ENCODE results near the gene MYCBPAP. TPM values are rescaled to one million over a fixed set of nuclear protein-coding genes. Genes with fewer than 3 reads are reported as not detected.

The MYCBPAP gene
- total RNA-seq, 2 experiments from 2014 or later, result 8.1 to 8.5 TPM

DNA sequence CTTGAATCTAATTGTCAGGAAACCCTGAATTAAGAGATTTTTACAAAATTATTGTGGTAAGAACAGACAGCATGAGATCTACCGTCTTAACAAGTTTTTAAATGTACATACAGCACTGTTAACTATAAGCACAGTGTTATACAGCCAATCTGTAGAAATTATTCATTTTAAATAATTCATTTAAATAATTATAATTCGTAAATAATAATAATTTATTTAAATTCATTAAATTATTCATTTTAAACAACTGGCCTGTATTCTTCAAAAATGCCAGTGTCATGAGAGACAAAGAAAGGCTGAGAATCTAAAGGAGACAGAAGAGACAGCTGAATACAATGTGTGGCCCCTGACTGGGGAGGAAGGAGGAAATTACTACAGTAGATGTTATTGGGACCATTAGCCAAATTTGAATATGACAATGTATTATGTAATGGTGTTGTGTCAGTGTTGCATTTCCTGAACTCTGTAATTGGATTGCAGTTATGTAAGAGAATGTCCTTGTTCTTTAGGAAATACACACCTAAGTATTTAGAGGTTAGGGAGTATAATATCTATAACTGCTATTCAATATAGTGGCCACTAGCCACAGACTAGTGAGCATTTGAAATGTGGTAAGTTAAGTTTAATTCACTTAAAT lies 27.3 kb upstream of the MYCBPAP start:
- ChIA-PET POLR2A (no interaction called here), CTCF (interaction anchor here (0.6 to 3.4 kb wide), 7 partner anchors 20 to 146 kb away, joined by 4 to 19 read pairs (median 5); no protein-coding TSS in a partner anchor)
- Mint-ChIP-seq H3K27ac (no peak overlapping the region), H3K27me3 (no peaks in the 10 kb centered on the region), H3K4me1 (ENCODE audit: low read depth) (peaks cover 24% of the 10 kb centered on the region), H3K9me3 (no peaks in the 10 kb centered on the region), H3K4me3 (no peak overlapping the region), H3K36me3 (peaks cover 20% of the 10 kb centered on the region)
- DNase-seq, result no peak
- intact Hi-C loops (cut with micrococcal nuclease), result no loop called here

DNA sequence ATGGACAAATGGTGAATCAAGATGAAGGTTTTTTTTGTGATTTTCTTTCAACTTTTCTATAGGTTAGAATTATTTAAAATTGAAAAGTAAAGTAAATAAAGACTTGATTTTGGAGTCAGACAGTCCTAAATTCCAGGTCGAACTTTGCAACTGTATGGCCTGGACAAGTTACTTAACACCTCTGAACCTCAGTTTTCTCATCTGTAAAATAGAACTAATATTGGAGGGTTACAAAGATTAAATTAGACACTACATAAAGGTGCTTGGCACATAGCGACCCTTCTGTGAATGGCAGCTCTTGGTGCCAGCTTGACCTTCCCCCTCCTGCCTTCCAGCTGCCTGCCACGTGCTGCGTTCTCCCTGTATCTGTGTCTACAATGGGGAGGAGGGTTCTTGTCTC lies 26.6 kb upstream of the MYCBPAP start:
- no peak for DNase-seq
- ChIA-PET POLR2A (no interaction called here), CTCF (interaction anchor here (0.5 to 3.4 kb wide), 14 partner anchors 19 to 213 kb away, joined by 3 to 19 read pairs (median 4); partner anchors contain the start of gene LRRC59)
- intact Hi-C loops (cut with micrococcal nuclease), result loop anchor here (1.0 kb wide), 3 partner anchors 30 to 145 kb away; no protein-coding TSS in a partner anchor
- Mint-ChIP-seq H3K27ac (no peak overlapping the region), H3K27me3 (no peaks in the 10 kb centered on the region), H3K9me3 (no peaks in the 10 kb centered on the region), H3K36me3 (peaks cover 20% of the 10 kb centered on the region), H3K4me1 (ENCODE audit: low read depth) (peaks cover 24% of the 10 kb centered on the region), H3K4me3 (no peak overlapping the region)

DNA sequence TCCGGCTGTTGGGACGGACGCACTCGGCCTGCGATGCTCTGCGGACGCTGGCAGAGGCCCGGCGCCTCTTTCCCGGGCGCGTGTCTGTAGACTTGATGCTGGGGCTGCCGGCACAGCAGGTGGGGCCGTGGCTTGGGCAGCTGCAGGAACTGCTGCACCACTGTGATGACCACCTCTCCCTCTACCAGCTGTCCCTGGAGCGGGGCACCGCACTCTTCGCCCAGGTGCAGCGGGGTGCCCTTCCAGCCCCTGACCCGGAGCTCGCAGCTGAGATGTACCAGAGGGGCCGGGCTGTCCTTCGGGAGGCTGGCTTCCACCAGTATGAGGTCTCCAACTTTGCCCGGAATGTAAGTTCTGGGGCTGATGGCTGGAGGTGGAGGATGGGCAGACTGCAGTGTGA lies 26.1 kb upstream of the MYCBPAP start:
- no peaks in the 10 kb centered on the region for H3K9me3 Mint-ChIP-seq
- ChIA-PET POLR2A (no interaction called here), CTCF (interaction anchor here (0.5 to 3.4 kb wide), 13 partner anchors 19 to 212 kb away, joined by 3 to 19 read pairs (median 4); partner anchors contain the start of gene LRRC59)
- peaks cover 20% of the 10 kb centered on the region for H3K36me3 Mint-ChIP-seq
- H3K27me3 Mint-ChIP-seq, result no peaks in the 10 kb centered on the region
- no peak overlapping the region for H3K27ac Mint-ChIP-seq
- intact Hi-C loops (cut with micrococcal nuclease), result loop anchor here (1.0 kb wide), 3 partner anchors 29 to 144 kb away; no protein-coding TSS in a partner anchor
- H3K4me3 Mint-ChIP-seq, result no peak overlapping the region
- no peak for DNase-seq
- peaks cover 24% of the 10 kb centered on the region for H3K4me1 Mint-ChIP-seq (ENCODE audit: low read depth)

DNA sequence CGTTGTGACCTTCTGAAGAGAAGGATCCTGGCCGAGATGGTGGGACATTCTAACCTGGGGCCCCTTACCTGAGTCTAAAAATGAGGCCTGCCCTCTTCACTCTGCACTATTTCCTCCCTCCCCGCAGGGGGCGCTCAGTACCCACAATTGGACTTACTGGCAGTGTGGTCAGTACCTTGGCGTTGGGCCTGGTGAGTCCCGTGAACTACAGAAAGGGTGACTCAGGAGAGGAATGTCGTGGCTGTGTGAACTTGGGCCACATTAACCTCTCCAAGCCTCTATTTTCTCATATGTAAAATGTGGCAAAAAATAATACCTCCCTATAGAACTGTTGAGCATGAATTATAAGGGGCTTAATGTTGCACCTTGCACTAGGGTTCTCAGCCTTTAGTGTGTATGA lies 25.7 kb upstream of the MYCBPAP start:
- POLR2A ChIA-PET, result no interaction called here

DNA sequence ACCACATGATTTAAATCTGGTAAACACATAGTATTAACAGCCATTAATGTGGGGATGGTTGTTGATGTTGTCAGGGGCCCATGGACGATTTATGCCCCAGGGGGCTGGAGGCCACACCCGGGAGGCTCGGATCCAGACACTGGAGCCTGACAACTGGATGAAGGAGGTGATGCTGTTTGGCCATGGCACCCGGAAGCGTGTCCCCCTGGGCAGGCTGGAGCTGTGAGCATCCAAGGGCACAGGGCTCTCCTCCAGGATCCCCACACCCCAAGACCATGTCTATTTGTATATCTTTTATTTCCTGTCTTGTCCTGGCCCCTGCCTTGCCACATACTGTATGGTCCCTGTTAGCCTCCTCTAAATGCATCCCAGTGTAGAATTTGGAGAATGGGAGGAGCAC lies 25.0 kb upstream of the MYCBPAP start:
- POLR2A ChIA-PET, result interaction anchor here (0.6 kb wide), 1 partner anchor 271 kb away, joined by 4 read pairs; no protein-coding TSS in a partner anchor
- Mint-ChIP-seq H3K36me3 (peaks cover 20% of the 10 kb centered on the region), H3K4me3 (no peak overlapping the region), H3K27ac (no peak overlapping the region), H3K4me1 (ENCODE audit: low read depth) (peaks cover 28% of the 10 kb centered on the region), H3K27me3 (no peaks in the 10 kb centered on the region), H3K9me3 (no peaks in the 10 kb centered on the region)
- DNase-seq, result no peak
- CTCF ChIA-PET, result interaction anchor here (0.5 to 3.4 kb wide), 10 partner anchors 17 to 179 kb away, joined by 3 to 19 read pairs (median 3); partner anchors contain the start of gene LRRC59
- intact Hi-C loops (cut with micrococcal nuclease), result no loop called here

More for the DNA sequence above, 25.7 kb upstream of the MYCBPAP start:
- Mint-ChIP-seq H3K4me1 (ENCODE audit: low read depth) (peaks cover 26% of the 10 kb centered on the region), H3K27me3 (no peaks in the 10 kb centered on the region), H3K36me3 (peaks cover 20% of the 10 kb centered on the region), H3K9me3 (no peaks in the 10 kb centered on the region), H3K27ac (no peak overlapping the region), H3K4me3 (no peak overlapping the region)
- intact Hi-C loops (cut with micrococcal nuclease), result loop anchor here (1.0 kb wide), 3 partner anchors 29 to 144 kb away; no protein-coding TSS in a partner anchor
- CTCF ChIA-PET, result interaction anchor here (0.5 to 3.4 kb wide), 16 partner anchors 18 to 180 kb away, joined by 3 to 19 read pairs (median 3); partner anchors contain the start of gene LRRC59
- peak; percentile 88 for DNase-seq

DNA sequence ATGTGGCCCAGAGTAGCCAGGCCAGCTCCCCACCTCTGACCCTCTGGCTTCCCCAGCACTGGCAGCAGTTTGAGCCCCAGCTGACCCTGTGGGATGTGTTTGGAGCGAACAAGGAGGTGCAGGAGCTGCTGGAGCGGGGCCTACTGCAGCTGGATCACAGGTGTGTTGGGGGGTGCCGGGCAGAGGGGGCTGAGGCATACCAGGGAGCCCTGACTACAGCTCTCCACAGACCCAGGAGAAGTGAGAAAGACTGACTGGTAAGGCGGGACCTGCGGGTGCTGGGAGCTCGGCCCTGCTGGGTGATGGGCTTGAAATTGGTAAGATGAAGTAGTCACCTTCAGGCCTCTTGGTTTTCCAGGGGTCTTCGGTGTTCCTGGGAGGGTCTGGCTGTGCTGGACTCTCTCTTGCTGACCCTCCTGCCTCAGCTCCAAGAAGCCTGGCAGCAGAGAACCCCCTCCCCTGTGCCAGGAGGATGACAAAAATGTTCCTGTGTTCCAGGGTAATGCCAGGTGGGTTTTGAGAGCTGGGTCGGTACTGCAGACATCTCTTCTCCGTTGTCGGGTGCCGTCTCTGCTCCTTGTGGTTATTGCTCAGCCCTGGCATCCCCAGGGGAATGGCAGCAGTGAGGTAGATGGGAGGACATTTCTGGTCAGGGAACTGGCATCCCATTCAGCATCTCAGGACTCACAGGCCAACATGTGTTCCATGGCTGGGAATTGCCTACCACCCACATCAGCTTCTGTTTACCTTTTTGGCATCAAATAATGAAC lies 23.7 kb upstream of the MYCBPAP start:
- no peaks in the 10 kb centered on the region for H3K9me3 Mint-ChIP-seq
- no peak overlapping the region for H3K4me3 Mint-ChIP-seq
- intact Hi-C loops (cut with micrococcal nuclease), result no loop called here
- POLR2A ChIA-PET, result interaction anchor here (0.6 to 0.9 kb wide), 2 partner anchors 28 to 208 kb away, joined by 3 to 4 read pairs; no protein-coding TSS in a partner anchor
- no peak overlapping the region for H3K27ac Mint-ChIP-seq
- H3K36me3 Mint-ChIP-seq, result peaks cover 20% of the 10 kb centered on the region
- no peaks in the 10 kb centered on the region for H3K27me3 Mint-ChIP-seq
- DNase-seq, result no peak
- H3K4me1 Mint-ChIP-seq (ENCODE audit: low read depth), result peaks cover 25% of the 10 kb centered on the region
- CTCF ChIA-PET, result interaction anchor here (0.5 to 3.4 kb wide), 9 partner anchors 13 to 357 kb away, joined by 3 to 19 read pairs (median 3); no protein-coding TSS in a partner anchor

DNA sequence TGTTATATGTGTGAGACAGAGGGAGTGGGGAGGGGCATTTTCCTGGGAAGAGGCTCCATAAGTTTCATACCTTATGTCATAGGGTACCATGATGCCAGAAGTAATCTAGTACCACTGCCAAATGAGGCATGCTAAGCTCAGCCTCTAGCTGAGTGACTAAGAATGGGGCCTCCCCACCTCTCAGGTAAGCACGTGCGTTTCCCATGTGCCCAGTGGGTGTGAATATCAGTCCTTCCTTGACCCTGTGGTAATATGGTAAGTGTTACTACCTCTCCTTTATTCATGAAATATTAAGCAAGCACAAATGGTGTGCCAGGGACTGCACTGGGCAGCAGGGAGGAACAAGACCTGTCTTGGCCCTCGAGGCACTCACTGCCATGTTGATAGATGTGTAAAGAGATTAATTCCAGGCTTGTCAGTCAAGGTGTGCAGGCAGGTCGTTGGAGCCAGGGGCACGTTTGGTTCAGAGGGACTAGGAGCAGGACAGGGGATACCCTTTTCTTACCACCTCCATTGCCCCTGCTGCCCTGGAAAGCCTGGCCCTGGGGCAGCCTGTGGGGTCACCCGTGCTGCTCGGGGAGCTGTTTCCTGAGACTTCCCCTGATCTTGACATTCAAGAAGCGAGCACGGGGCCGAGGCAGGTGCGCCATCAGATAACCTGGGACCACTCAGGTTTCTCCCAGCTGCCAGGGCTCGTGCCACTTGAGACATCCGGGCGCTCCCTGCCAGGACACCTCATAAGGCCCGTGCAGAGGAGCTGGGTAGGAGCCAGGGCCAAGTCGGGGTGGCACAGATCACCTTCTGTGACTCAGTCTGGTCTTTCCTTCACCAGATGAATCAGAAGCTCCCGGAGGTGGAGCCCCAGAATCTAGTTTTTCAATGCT lies 20.8 kb upstream of the MYCBPAP start:
- Mint-ChIP-seq H3K4me3 (no peak overlapping the region), H3K36me3 (peaks cover 17% of the 10 kb centered on the region), H3K9me3 (no peaks in the 10 kb centered on the region), H3K4me1 (ENCODE audit: low read depth) (peaks cover 12% of the 10 kb centered on the region), H3K27me3 (no peaks in the 10 kb centered on the region), H3K27ac (no peak overlapping the region)
- peak; percentile 47 for DNase-seq
- POLR2A ChIA-PET, result interaction anchor here (0.9 kb wide), 1 partner anchor 55 kb away, joined by 3 read pairs; no protein-coding TSS in a partner anchor
- intact Hi-C loops (cut with micrococcal nuclease), result no loop called here
- CTCF ChIA-PET, result interaction anchor here (0.6 to 1.4 kb wide), 5 partner anchors 8 to 56 kb away, joined by 3 to 4 read pairs (median 4); no protein-coding TSS in a partner anchor

DNA sequence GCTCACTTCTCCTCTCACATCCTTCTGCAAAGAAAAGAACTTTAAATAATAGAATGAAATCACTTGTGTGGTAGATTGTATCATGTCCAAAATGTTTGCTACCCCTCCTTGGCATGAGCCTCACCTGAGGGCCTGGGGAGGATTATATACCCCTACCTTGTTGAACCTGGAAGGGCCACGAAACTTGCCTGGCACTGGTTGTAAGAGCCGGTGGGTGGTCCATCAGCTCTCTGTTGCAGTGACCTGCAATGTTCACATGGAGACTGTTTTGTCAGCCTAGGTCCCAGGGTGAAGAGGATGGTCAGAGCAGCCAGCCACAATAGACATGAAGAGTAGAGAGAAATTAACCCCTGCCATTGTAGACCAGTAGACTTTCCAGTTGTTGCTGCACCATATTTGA lies 19.4 kb upstream of the MYCBPAP start:
- H3K36me3 Mint-ChIP-seq, result peaks cover 11% of the 10 kb centered on the region

DNA sequence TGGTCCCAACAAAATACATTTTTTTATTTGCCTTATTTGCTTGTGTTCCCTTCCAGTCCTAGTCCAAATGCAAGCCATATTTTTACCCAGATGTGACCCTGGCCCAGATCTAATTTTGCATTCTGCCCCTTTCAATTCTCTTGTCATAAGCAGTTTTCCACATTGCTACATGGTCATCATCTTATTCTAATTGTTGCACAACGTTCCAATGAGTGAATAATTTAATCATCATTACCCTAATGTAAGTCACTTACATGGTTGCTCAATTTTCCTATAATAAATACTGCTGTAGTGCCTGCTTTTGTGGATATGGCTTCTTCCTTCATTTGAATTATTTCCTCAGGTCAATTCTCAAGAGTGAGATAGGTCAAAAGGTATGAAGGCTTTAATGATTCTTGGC lies 16.7 kb upstream of the MYCBPAP start:
- Mint-ChIP-seq H3K9me3 (no peaks in the 10 kb centered on the region), H3K4me1 (ENCODE audit: low read depth) (peaks cover 8% of the 10 kb centered on the region), H3K4me3 (no peak overlapping the region), H3K36me3 (no peaks in the 10 kb centered on the region), H3K27ac (no peak overlapping the region), H3K27me3 (peaks cover under 1% of the 10 kb centered on the region)
- ChIA-PET POLR2A (no interaction called here), CTCF (no interaction called here)
- intact Hi-C loops (cut with micrococcal nuclease), result no loop called here
- DNase-seq, result no peak

More for the DNA sequence above, 19.4 kb upstream of the MYCBPAP start:
- ChIA-PET CTCF (interaction anchor here (1.0 to 1.4 kb wide), 2 partner anchors 9 to 13 kb away, joined by 3 to 4 read pairs; no protein-coding TSS in a partner anchor), POLR2A (no interaction called here)
- no peaks in the 10 kb centered on the region for H3K9me3 Mint-ChIP-seq
- H3K4me3 Mint-ChIP-seq, result no peak overlapping the region
- peaks cover 8% of the 10 kb centered on the region for H3K4me1 Mint-ChIP-seq (ENCODE audit: low read depth)
- H3K27ac Mint-ChIP-seq, result no peak overlapping the region
- intact Hi-C loops (cut with micrococcal nuclease), result no loop called here
- H3K27me3 Mint-ChIP-seq, result no peaks in the 10 kb centered on the region
- DNase-seq, result no peak

DNA sequence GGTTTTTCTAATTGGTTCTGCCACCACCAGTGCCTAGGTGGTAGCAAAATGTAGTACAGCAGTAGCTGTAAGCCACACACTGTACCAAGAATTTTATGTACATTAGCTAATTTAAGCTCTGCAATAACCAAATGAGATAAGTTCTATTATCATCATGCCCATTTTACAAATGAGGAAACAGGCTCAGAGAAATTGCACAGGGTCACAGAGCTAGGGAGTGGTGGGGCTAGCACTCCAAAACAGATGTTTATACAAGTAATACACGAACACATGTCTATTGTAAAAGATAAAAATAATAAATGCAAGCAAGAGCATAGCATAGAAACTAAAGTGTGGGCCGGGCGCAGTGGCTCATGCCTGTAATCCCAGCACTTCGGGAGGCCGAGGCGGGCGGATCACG lies 16.0 kb upstream of the MYCBPAP start:
- intact Hi-C loops (cut with micrococcal nuclease), result no loop called here
- H3K9me3 Mint-ChIP-seq, result no peaks in the 10 kb centered on the region
- no peak overlapping the region for H3K4me3 Mint-ChIP-seq
- no peak for DNase-seq
- no peaks in the 10 kb centered on the region for H3K36me3 Mint-ChIP-seq
- CTCF ChIA-PET, result interaction anchor here (0.7 to 2.3 kb wide), 2 partner anchors 9 to 13 kb away, joined by 4 to 8 read pairs; no protein-coding TSS in a partner anchor
- H3K27ac Mint-ChIP-seq, result no peak overlapping the region
- peaks cover 8% of the 10 kb centered on the region for H3K4me1 Mint-ChIP-seq (ENCODE audit: low read depth)
- peaks cover 2% of the 10 kb centered on the region for H3K27me3 Mint-ChIP-seq
- POLR2A ChIA-PET, result no interaction called here

DNA sequence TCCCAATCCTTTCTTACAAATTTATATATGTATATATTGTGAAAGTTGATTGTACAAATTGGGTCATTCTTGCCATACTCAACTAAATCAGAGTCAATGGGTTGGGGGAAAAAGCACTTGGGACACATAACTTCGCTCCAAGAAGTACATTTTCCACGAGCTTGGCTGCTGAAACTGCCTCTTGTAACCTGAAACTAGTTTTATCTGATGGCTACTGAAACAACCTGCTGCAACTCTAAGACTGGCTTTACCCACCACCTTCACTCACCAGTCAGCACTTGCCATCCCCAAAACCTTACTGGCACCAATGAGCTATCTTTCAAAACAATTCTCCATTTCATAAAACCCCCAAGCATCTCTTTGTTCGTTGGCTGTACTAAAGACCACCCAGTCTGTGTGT lies 14.5 kb upstream of the MYCBPAP start:
- intact Hi-C loops (cut with micrococcal nuclease), result no loop called here
- Mint-ChIP-seq H3K27me3 (peaks cover 2% of the 10 kb centered on the region), H3K27ac (no peak overlapping the region), H3K9me3 (no peaks in the 10 kb centered on the region), H3K4me1 (ENCODE audit: low read depth) (no peaks in the 10 kb centered on the region), H3K4me3 (no peak overlapping the region), H3K36me3 (no peaks in the 10 kb centered on the region)
- ChIA-PET POLR2A (no interaction called here), CTCF (interaction anchor here (2.3 kb wide), 1 partner anchor 14 kb away, joined by 8 read pairs; no protein-coding TSS in a partner anchor)
- DNase-seq, result no peak
